Measurements from ENCODE around the gene MSI2.

Gene MSI2

GRCh38 chr17:57644326-57644725 lies 388.0 kb downstream of the MSI2 start:
- Histone ChIP-seq H3K4me1 (peaks cover 28% of the 10 kb centered on the region), H3K27me3 (no peaks in the 10 kb centered on the region), H3K9me3 (no peaks in the 10 kb centered on the region), H3K36me3 (peaks cover 5% of the 10 kb centered on the region), H3K4me3 (ENCODE audit: low read depth, low read length) (no peak overlapping the region)
- DNase-seq = no peak
- no peak for TF ChIP-seq CTCF (IDR thresholded peaks at IDR 0.05; ENCODE audit: low read depth, low read length)

DNA sequence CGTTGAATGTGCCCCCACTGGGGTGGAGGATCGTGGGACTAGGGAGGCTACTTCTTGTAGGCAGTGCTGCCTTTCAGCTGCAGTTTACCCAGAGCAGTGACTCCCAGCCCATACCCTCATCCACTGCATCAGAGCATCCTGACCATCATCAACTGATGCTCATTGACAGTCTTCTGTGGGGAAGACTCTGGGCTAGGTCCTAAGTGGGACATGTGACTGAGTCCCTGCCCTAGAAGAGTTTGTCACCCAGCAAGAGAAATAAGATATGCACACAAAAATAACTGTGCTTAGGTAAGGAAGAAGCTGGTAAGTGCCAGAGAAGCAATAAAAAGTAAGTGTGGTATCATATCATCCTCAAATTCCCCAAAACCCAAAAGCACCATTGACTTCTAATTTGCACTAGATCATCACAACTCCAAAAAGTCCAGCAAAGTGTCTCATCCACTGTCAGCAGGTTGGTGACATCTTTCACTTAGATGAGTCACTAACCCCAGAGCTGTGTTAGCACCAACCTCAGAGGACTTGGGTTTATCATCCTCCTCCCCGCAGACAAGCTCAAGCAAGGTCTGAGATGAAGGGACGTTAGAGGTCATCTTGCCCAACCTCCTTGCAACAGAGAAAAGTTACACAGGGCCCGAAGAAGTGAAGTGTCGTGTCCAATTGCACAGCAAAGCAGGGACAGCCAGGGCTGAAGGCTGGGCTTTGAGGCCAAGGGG lies 389.8 kb downstream of the MSI2 start:
- Histone ChIP-seq H3K27me3 (no peaks in the 10 kb centered on the region), H3K36me3 (peaks cover 8% of the 10 kb centered on the region), H3K9me3 (no peaks in the 10 kb centered on the region), H3K4me3 (ENCODE audit: low read depth, low read length) (no peak overlapping the region), H3K4me1 (peaks cover 20% of the 10 kb centered on the region)
- TF ChIP-seq CTCF (IDR thresholded peaks at IDR 0.05; ENCODE audit: low read depth, low read length) = no peak
- DNase-seq = no peak

DNA sequence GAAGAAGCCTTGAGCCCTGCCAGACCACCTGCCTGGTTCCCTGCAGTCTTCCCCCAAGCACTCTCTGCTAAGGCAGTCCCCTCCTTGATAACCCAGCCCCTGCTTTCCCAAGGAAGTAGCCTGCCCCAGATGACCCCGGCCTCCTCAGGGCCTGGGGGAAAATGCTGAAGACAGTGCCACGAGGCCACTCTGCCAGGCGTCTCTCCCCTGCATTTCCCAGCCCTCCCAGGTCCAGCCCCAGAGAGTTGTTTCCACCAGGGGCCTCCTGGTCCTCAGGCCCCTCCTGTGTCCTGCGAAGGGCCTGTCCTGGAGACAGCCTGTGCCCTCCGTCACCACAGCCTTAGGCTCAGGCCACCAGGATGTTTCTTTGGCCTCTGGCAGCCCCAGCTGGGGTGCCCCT lies 392.4 kb downstream of the MSI2 start:
- Histone ChIP-seq H3K4me3 (ENCODE audit: low read depth, low read length) (no peak overlapping the region), H3K36me3 (peaks cover 12% of the 10 kb centered on the region), H3K27me3 (no peaks in the 10 kb centered on the region), H3K4me1 (peaks cover under 1% of the 10 kb centered on the region; the same call in 1 of the 2 replicates), H3K9me3 (no peaks in the 10 kb centered on the region)
- no peak for TF ChIP-seq CTCF (IDR thresholded peaks at IDR 0.05; ENCODE audit: low read depth, low read length)
- no peak for DNase-seq

DNA sequence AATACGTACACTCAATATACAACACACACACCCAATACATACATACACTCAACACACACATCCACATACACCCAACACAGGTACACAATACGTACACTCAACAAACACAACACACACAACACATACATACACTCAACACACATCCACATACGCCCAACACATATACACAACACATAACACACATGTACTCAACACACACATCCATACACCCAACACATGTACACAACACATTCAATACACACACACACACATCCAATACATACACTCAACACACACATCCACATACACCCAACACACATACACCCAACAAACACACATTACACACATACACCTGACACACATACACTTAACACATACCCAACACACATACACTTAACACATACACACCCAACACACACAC lies 392.9 kb downstream of the MSI2 start:
- Histone ChIP-seq H3K27me3 (no peaks in the 10 kb centered on the region), H3K36me3 (peaks cover 12% of the 10 kb centered on the region), H3K4me1 (no peaks in the 10 kb centered on the region; the same call in 1 of the 2 replicates), H3K4me3 (ENCODE audit: low read depth, low read length) (no peak overlapping the region), H3K9me3 (no peaks in the 10 kb centered on the region)
- no peak for TF ChIP-seq CTCF (IDR thresholded peaks at IDR 0.05; ENCODE audit: low read depth, low read length)
- no peak for DNase-seq

DNA sequence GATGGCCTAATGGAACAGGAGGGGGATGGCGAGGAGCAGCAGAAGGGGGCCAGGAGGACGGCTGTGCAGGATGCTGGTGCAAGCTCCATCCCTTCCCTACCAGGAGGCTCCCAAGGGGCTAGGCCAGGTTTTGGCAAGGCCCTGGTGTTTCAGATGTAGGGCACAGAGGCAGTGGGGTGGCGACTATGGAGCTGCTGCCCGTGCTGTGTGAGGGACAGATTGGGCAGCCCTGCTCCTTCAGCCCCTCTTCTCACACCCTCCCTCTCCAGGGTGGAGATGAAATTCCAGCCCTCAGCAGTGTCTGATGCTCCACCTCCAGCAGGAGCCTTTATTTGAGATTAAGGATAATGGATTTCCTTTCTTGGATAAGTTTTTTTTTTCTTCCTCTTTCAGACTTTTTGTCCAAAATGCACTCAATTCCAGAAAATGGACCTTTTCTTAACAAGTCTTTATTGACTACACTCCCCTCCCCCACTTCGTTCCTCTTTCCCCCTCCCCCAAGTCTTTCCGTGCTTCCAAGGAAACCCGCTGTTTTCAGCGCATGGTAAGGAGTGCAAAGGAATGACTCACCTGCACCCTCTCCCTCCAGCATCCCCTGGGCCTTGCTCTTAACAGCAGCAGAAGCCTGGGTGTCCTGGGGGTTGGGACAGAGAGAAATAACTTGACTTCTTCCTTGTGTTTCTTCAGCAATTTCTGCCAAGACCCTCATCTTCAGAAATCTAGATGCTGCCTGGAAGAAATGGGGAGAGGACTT lies 393.6 kb downstream of the MSI2 start:
- Histone ChIP-seq H3K9me3 (no peaks in the 10 kb centered on the region), H3K27me3 (no peaks in the 10 kb centered on the region), H3K4me3 (ENCODE audit: low read depth, low read length) (no peak overlapping the region), H3K4me1 (no peaks in the 10 kb centered on the region; the same call in 1 of the 2 replicates), H3K36me3 (peaks cover 12% of the 10 kb centered on the region)
- no peak for TF ChIP-seq CTCF (IDR thresholded peaks at IDR 0.05; ENCODE audit: low read depth, low read length)
- no peak for DNase-seq

DNA sequence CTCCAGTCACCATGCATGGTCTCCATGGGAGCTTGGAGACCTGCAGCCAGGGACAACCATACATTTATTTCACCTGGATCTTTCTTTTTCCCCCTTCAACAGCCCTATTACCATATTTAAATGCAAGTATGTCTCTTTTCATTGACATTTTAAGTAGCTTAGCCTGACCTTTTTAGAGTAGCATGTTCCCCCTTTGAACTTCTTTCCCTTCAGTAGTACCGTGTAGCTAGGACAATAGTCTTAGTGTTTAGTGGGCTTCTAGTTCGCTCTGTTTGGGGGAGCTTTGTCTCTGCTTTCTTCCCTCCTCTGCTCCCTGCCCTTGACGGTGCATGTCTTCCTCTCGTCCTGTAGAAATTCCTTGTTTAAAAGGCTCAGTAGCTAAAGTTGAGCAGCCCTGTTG lies 394.2 kb downstream of the MSI2 start:
- no peaks in the 10 kb centered on the region for H3K27me3 ChIP-seq
- no peak overlapping the region for H3K4me3 ChIP-seq (ENCODE audit: low read depth, low read length)
- peaks cover 13% of the 10 kb centered on the region for H3K36me3 ChIP-seq
- DNase-seq = no peak
- H3K9me3 ChIP-seq = no peaks in the 10 kb centered on the region
- H3K4me1 ChIP-seq = no peaks in the 10 kb centered on the region; the same call in 1 of the 2 replicates
- no peak for TF ChIP-seq CTCF (IDR thresholded peaks at IDR 0.05; ENCODE audit: low read depth, low read length)
